HEK293 (cell line): ENCODE results near the gene METTL6.

Source experiments
- CTCF ChIA-PET: fragments of 350-600 bp; formaldehyde crosslinking; extraction: SDS; loops from one replicate; lab custom pipeline; 2021; ENCODE audit warnings: antibody characterized with exemption; lab: Yijun Ruan, JAX
- POLR2A ChIA-PET: fragments of 300-600 bp; formaldehyde crosslinking; extraction: SDS; loops from one replicate; lab custom pipeline; 2020; ENCODE audit warnings: antibody characterized with exemption, inconsistent platforms; lab: Yijun Ruan, JAX
- H3K27ac ChIP-seq: fragments of 200-500 bp; sonication (Bioruptor generic); 2 replicates; pipeline ENCODE4 v1.5.1; 2014; ENCODE audit warnings: low read depth, low read length, control low read depth, inconsistent platforms; ENCODE audit errors: extremely low read depth
- H3K36me3 ChIP-seq, 2 experiments: fragments of 200-500 bp in 1 of 2; sonication (Bioruptor generic) in 1 of 2; 1 replicate in 1 of 2; 2 replicates in 1 of 2; pipeline ENCODE4 v1.5.1; 2014 to 2017; ENCODE audit warnings: inconsistent platforms in 2 of 2, low read length in 2 of 2; ENCODE audit not compliant: control insufficient read depth in 2 of 2, insufficient read depth in 1 of 2
- H3K4me1 ChIP-seq: fragments of 200-500 bp; sonication (Bioruptor generic); 2 replicates; pipeline ENCODE4 v1.5.1; 2014; ENCODE audit warnings: mild to moderate bottlenecking, low read length, inconsistent platforms; ENCODE audit not compliant: control insufficient read depth, insufficient read depth
- H3K4me3 ChIP-seq: 2 replicates; pipeline ENCODE4 v1.5.1; 2011; ENCODE audit warnings: low read depth, mild to moderate bottlenecking, control low read depth, low read length, moderate library complexity
- H3K9me3 ChIP-seq: fragments of 200-500 bp; sonication (Bioruptor generic); 2 replicates; pipeline ENCODE4 v1.5.1; 2014; ENCODE audit warnings: low read depth, low read length, inconsistent platforms; ENCODE audit not compliant: control insufficient read depth, insufficient read depth
- BCL6B ChIP-seq: fragments of 450-650 bp; formaldehyde crosslinking; IDR thresholded peaks from 2 replicates; pipeline ENCODE4 v1.5.1; 2017; ENCODE audit warnings: missing biosample characterization, missing genetic modification characterization
- EGR2 ChIP-seq: fragments of 450-650 bp; formaldehyde crosslinking; IDR thresholded peaks from 2 replicates; pipeline ENCODE4 v1.5.1; 2016; ENCODE audit warnings: low read depth, missing biosample characterization, missing genetic modification characterization
- GFI1B ChIP-seq: fragments of 450-650 bp; formaldehyde crosslinking; IDR thresholded peaks from 2 replicates; pipeline ENCODE4 v1.5.1; 2016; ENCODE audit warnings: missing biosample characterization, missing genetic modification characterization
- INSM2 ChIP-seq: fragments of 450-650 bp; formaldehyde crosslinking; IDR thresholded peaks from 2 replicates; pipeline ENCODE4 v1.5.1; 2016; ENCODE audit warnings: missing biosample characterization, missing genetic modification characterization
- OVOL3 ChIP-seq: fragments of 450-650 bp; formaldehyde crosslinking; IDR thresholded peaks from 2 replicates; pipeline ENCODE4 v1.5.1; 2016; ENCODE audit warnings: missing biosample characterization, missing genetic modification characterization
- REPIN1 ChIP-seq: fragments of 450-650 bp; formaldehyde crosslinking; IDR thresholded peaks from 2 replicates; pipeline ENCODE4 v1.5.1; 2017; ENCODE audit warnings: missing biosample characterization, missing genetic modification characterization, low read depth
- TCF7L2 ChIP-seq: IDR thresholded peaks from 2 replicates; pipeline ENCODE4 v1.6.1; 2011; ENCODE audit warnings: low read depth, mild to moderate bottlenecking, inconsistent platforms, low read length, moderate library complexity, borderline replicate concordance
- YY2 ChIP-seq: fragments of 450-650 bp; formaldehyde crosslinking; IDR thresholded peaks from 2 replicates; pipeline ENCODE4 v1.5.1; 2016; ENCODE audit warnings: missing biosample characterization, missing genetic modification characterization
- ZFHX2 ChIP-seq: fragments of 450-650 bp; formaldehyde crosslinking; conservative IDR thresholded peaks from 2 replicates; pipeline ENCODE4 v1.5.1; 2016; ENCODE audit warnings: missing biosample characterization, missing genetic modification characterization
- ZNF114 ChIP-seq: fragments of 450-650 bp; formaldehyde crosslinking; IDR thresholded peaks from 2 replicates; pipeline ENCODE4 v1.5.0; 2017; ENCODE audit warnings: missing biosample characterization, missing genetic modification characterization
- ZNF24 ChIP-seq: fragments of 450-650 bp; formaldehyde crosslinking; IDR thresholded peaks from 2 replicates; pipeline ENCODE4 v1.5.1; 2016; ENCODE audit warnings: missing biosample characterization, missing genetic modification characterization
- ZNF555 ChIP-seq: fragments of 450-650 bp; formaldehyde crosslinking; conservative IDR thresholded peaks from 2 replicates; pipeline ENCODE4 v1.5.1; 2017; ENCODE audit warnings: missing biosample characterization, mild to moderate bottlenecking, missing genetic modification characterization, inconsistent platforms
- TF ChIP-seq, protein P1 (sequence below): fragments of 450-650 bp; formaldehyde crosslinking; IDR thresholded peaks from 2 replicates; pipeline ENCODE4 v1.5.1; 2016; ENCODE audit warnings: missing biosample characterization, missing genetic modification characterization, low read depth
- TF ChIP-seq, protein P2 (sequence below): fragments of 450-650 bp; formaldehyde crosslinking; IDR thresholded peaks from 2 replicates; pipeline ENCODE4 v1.5.1; 2016; ENCODE audit warnings: missing biosample characterization, missing genetic modification characterization

METTL6 gene

GRCh38 chr3:15467227-15468181, 40.2 kb upstream of the METTL6 start:
- H3K36me3 ChIP-seq: no peaks in the 10 kb centered on the region
- ChIA-PET POLR2A (no interaction called here), CTCF (no interaction called here)
- TF ChIP-seq INSM2 (tag by site-specific recombination) (no peak), ZNF114 (no peak)
- TF ChIP-seq, protein P1, sequence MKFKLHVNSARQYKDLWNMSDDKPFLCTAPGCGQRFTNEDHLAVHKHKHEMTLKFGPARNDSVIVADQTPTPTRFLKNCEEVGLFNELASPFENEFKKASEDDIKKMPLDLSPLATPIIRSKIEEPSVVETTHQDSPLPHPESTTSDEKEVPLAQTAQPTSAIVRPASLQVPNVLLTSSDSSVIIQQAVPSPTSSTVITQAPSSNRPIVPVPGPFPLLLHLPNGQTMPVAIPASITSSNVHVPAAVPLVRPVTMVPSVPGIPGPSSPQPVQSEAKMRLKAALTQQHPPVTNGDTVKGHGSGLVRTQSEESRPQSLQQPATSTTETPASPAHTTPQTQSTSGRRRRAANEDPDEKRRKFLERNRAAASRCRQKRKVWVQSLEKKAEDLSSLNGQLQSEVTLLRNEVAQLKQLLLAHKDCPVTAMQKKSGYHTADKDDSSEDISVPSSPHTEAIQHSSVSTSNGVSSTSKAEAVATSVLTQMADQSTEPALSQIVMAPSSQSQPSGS (tag by site-specific recombination): no peak
- H3K4me3 ChIP-seq: no peak overlapping the region
- H3K27ac ChIP-seq: no peak overlapping the region
- H3K4me1 ChIP-seq: no peaks in the 10 kb centered on the region
- H3K9me3 ChIP-seq: no peaks in the 10 kb centered on the region

DNA sequence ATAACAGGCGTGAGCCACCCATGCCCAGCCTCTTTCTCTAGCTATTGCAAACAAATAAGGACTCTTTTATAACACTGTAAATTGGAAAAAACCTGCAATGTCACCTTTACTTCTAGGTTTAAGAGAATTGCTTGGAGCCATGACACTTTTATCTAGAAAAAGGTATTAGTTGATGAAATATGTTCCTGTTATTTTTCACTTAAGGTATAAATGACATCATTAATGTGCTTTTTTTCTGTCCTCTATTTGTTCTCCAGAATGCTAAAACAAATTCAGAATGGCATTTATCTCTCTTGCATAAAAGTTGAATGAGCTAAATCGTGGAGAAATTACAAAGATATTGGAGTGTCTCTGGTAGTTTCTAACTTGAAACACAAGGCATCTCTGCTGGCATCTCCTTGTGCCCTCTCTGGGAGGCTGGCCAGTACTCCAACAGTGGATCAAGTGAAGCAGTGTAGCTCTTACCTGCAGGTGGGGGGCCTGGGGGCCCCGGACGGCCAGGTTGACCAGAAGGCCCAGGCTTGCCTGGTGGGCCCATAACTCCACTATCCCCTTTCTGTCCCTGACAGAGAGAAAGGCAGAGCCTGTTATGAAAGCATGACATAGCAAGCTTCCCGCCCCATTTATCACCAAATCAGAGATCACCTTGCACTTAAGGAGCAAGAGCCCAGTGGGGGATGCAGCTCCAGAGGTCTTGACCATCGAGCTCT, 38.7 kb upstream of the METTL6 start:
- no peak overlapping the region for H3K27ac ChIP-seq
- TF ChIP-seq REPIN1 (no peak), ZNF555 (tag by site-specific recombination) (no peak), OVOL3 (no peak)
- TF ChIP-seq, protein P1 (tag by site-specific recombination): peak; percentile 59
- CTCF ChIA-PET: interaction anchor here (0.5 kb wide), 1 partner anchor 114 kb away, joined by 3 read pairs; no protein-coding TSS in a partner anchor
- no peaks in the 10 kb centered on the region for H3K4me1 ChIP-seq
- POLR2A ChIA-PET: no interaction called here
- H3K4me3 ChIP-seq: no peak overlapping the region
- no peaks in the 10 kb centered on the region for H3K36me3 ChIP-seq
- no peaks in the 10 kb centered on the region for H3K9me3 ChIP-seq

DNA sequence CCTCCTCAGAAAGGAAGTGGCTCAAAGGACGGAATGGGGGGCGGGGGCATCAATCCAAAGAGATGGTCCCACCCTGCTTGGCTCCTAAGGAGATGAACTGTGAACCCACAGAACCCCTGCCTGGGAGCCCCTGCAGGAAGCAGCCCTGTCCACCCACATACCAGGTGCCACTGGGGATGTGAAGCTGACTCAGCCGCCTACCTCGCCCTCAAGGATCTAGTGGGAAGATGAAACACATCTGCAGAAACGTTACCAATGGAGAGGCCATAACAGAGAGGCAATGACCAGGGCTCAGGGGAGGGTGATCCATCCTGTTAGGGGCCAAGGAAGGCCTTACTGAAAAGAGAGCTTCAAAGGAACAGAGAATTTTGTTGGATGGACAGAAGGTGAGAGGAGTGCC, 35.1 kb upstream of the METTL6 start:
- Histone ChIP-seq H3K4me1 (no peaks in the 10 kb centered on the region), H3K36me3 (no peaks in the 10 kb centered on the region), H3K27ac (no peak overlapping the region), H3K4me3 (no peak overlapping the region), H3K9me3 (no peaks in the 10 kb centered on the region)
- no peak for TF ChIP-seq TCF7L2
- peak; percentile 76 for TF ChIP-seq ZFHX2 (tag by site-specific recombination)
- no peak for TF ChIP-seq YY2 (tag by site-specific recombination)
- no peak for TF ChIP-seq BCL6B (tag by site-specific recombination)
- TF ChIP-seq EGR2 (tag by site-specific recombination): peak; percentile 84
- TF ChIP-seq, protein P2, sequence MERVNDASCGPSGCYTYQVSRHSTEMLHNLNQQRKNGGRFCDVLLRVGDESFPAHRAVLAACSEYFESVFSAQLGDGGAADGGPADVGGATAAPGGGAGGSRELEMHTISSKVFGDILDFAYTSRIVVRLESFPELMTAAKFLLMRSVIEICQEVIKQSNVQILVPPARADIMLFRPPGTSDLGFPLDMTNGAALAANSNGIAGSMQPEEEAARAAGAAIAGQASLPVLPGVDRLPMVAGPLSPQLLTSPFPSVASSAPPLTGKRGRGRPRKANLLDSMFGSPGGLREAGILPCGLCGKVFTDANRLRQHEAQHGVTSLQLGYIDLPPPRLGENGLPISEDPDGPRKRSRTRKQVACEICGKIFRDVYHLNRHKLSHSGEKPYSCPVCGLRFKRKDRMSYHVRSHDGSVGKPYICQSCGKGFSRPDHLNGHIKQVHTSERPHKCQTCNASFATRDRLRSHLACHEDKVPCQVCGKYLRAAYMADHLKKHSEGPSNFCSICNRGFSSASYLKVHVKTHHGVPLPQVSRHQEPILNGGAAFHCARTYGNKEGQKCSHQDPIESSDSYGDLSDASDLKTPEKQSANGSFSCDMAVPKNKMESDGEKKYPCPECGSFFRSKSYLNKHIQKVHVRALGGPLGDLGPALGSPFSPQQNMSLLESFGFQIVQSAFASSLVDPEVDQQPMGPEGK (tag by site-specific recombination): no peak
- no peak for TF ChIP-seq ZNF24 (tag by site-specific recombination)
- no peak for TF ChIP-seq GFI1B (tag by site-specific recombination)
- ChIA-PET POLR2A (no interaction called here), CTCF (no interaction called here)
